Keratinocyte (primary cell): ENCODE measurements around the gene SCARB1.

Source experiments
- CTCF ChIP-seq, 3 experiments: IDR thresholded peaks in 1 of 3; conservative IDR thresholded peaks in 1 of 3; optimal IDR thresholded peaks in 1 of 3; 2 replicates in 2 of 3; 3 replicates in 1 of 3; pipeline versions ENCODE3 to v1.5.1; 2011; ENCODE audit warnings: low read length in 3 of 3, mild to moderate bottlenecking in 3 of 3, moderate library complexity in 2 of 3, control low read depth in 1 of 3, inconsistent platforms in 1 of 3; ENCODE audit not compliant: insufficient read depth in 2 of 3; ENCODE audit errors: extremely low read depth in 1 of 3
- EZH2 ChIP-seq: IDR thresholded peaks from one replicate; pipeline ENCODE4 v1.6.1; 2012; ENCODE audit warnings: inconsistent platforms, mild to moderate bottlenecking, low read length, moderate library complexity

GRCh38 chr12:124844411-124845397 lies 19.0 kb downstream of the SCARB1 start:
- no peak for TF ChIP-seq CTCF (optimal IDR thresholded peaks at IDR 0.05 in 1 of 3, IDR thresholded peaks at IDR 0.05 in 1 of 3, conservative IDR thresholded peaks at IDR 0.05 in 1 of 3; ENCODE audit: extremely low read depth in 1 of 3, insufficient read depth in 2 of 3, low read length in 3 of 3)
- no peak for TF ChIP-seq EZH2
